MCF 10A (cell line): ENCODE measurements around the gene TMEM143. TPM values are rescaled to one million over a fixed set of nuclear protein-coding genes. Genes with fewer than 3 reads are reported as not detected.
"Not testable (repeated sequence)": the region's sequence is repeated elsewhere in the genome, so short reads cannot be mapped to it uniquely, and the experiment has no call there.

Source experiments
- BruUV-seq: library from RNA; stranded (reverse); fragments of 400-500 nt; replicated peaks from 2 replicates; lab custom pipeline; 2021; lab: Mats Ljungman, UMichigan
- CTCF ChIA-PET: fragments of 300-600 bp; sonication (Branson Sonifier 250); formaldehyde crosslinking; extraction: SDS; loops from one replicate; lab custom pipeline; 2021; ENCODE audit warnings: antibody characterized with exemption, inconsistent platforms; lab: Yijun Ruan, JAX
- POLR2A ChIA-PET: fragments of 300-600, 350-650 bp; sonication (Branson Sonifier 250); formaldehyde crosslinking; extraction: SDS; loops from one replicate; lab custom pipeline; 2020; ENCODE audit warnings: antibody characterized with exemption, inconsistent platforms; lab: Yijun Ruan, JAX
- DNase-seq: peaks from one replicate; pipeline ENCODE4 v3.0.0-alpha.2; 2018; ENCODE audit not compliant: unreplicated experiment
- H3K27ac Mint-ChIP-seq: one replicate; pipeline ENCODE4 v1.8.0; 2022; ENCODE audit warnings: mild to moderate bottlenecking, low read depth, mixed read lengths; ENCODE audit not compliant: unreplicated experiment
- H3K27me3 Mint-ChIP-seq: one replicate; pipeline ENCODE4 v1.8.0; 2022; ENCODE audit warnings: mixed read lengths; ENCODE audit not compliant: insufficient read depth, unreplicated experiment
- H3K36me3 Mint-ChIP-seq: one replicate; pipeline ENCODE4 v1.8.0; 2022; ENCODE audit warnings: mild to moderate bottlenecking, moderate library complexity, mixed read lengths; ENCODE audit not compliant: insufficient read depth, unreplicated experiment
- H3K4me1 Mint-ChIP-seq: one replicate; pipeline ENCODE4 v1.8.0; 2022; ENCODE audit warnings: mixed read lengths; ENCODE audit not compliant: insufficient read depth, unreplicated experiment
- H3K4me3 Mint-ChIP-seq: one replicate; pipeline ENCODE4 v1.8.0; 2022; ENCODE audit warnings: mild to moderate bottlenecking, moderate library complexity, mixed read lengths; ENCODE audit not compliant: unreplicated experiment
- H3K9me3 Mint-ChIP-seq: one replicate; pipeline ENCODE4 v1.8.0; 2022; ENCODE audit warnings: mixed read lengths; ENCODE audit not compliant: unreplicated experiment
- CTCF ChIP-seq: fragments of 200-600 bp; IDR thresholded peaks from one replicate; pipeline ENCODE4 v1.8.0; 2022; ENCODE audit warnings: antibody characterized with exemption, mild to moderate bottlenecking; ENCODE audit not compliant: unreplicated experiment
- intact Hi-C: fragments of 100-400 bp; cut with micrococcal nuclease; formaldehyde crosslinking; loops from 2 replicates; pipeline ENCODE4 v1.14.1; 2022
- total RNA-seq: library from RNA; stranded (reverse); gene quantifications from 2 replicates; pipeline ENCODE4 v1.2.3, GENCODE V29; 2022

Gene TMEM143
- total RNA-seq, 1 experiment from 2014 or later = 6.0 TPM

- CTCF ChIA-PET = interaction anchor here (0.6 to 1.4 kb wide), 2 partner anchors 11 to 21 kb away, joined by 3 to 4 read pairs; no protein-coding TSS in a partner anchor
- peak within 1 kb of the TSS; percentile 60 for H3K4me3 Mint-ChIP-seq
- H3K36me3 Mint-ChIP-seq = peaks cover 9% of the 10 kb centered on the region
- intact Hi-C loops = loop anchor here (5.0 kb wide), 2 partner anchors 61 to 94 kb away; no protein-coding TSS in a partner anchor
- peaks cover 22% of the 10 kb centered on the region for H3K27me3 Mint-ChIP-seq
- no peaks in the 10 kb centered on the region for H3K9me3 Mint-ChIP-seq
- H3K27ac Mint-ChIP-seq = peak within 1 kb of the TSS; percentile 67
- POLR2A ChIA-PET = interaction anchor here (0.6 to 1.5 kb wide), 4 partner anchors 30 to 93 kb away, joined by 3 to 4 read pairs (median 4); partner anchors contain the start of gene TMEM143
- no peak for TF ChIP-seq CTCF
- BruUV-seq = no TSS peak
- no peak for DNase-seq
- peaks cover 33% of the 10 kb centered on the region for H3K4me1 Mint-ChIP-seq
These were observed 30.0 kb upstream of the TMEM143 start, which contains the start of gene GRIN2D for GRCh38 chr19:48393559-48394330. Gene GRIN2D, plus strand, starts transcription at chr19:48393668. Its CDS starts 4,725 bp downstream, at chr19:48398393.

- POLR2A ChIA-PET = interaction anchor here (0.6 to 1.5 kb wide), 3 partner anchors 52 to 94 kb away, joined by 3 to 4 read pairs (median 4); no protein-coding TSS in a partner anchor
- CTCF ChIA-PET = interaction anchor here (0.5 to 1.4 kb wide), 3 partner anchors 12 to 1287 kb away, joined by 3 to 4 read pairs (median 3); no protein-coding TSS in a partner anchor
- Mint-ChIP-seq H3K27me3 (peaks cover 22% of the 10 kb centered on the region), H3K4me1 (peaks cover 35% of the 10 kb centered on the region), H3K4me3 (peak overlapping the region; percentile 31), H3K9me3 (no peaks in the 10 kb centered on the region), H3K27ac (peak overlapping the region; percentile 67), H3K36me3 (peaks cover 16% of the 10 kb centered on the region)
- TF ChIP-seq CTCF = no peak
- intact Hi-C loops = loop anchor here (5.0 kb wide), 2 partner anchors 61 to 94 kb away; no protein-coding TSS in a partner anchor
- no TSS peak for BruUV-seq
- no peak for DNase-seq
These were observed 29.3 kb upstream of the TMEM143 start for GRCh38 chr19:48392860-48393558.

- ChIA-PET CTCF (interaction anchor here (0.6 to 1.9 kb wide), 21 partner anchors 10 to 752 kb away, joined by 3 to 10 read pairs (median 5); no protein-coding TSS in a partner anchor), POLR2A (interaction anchor here (0.6 to 2.3 kb wide), 12 partner anchors 10 to 1375 kb away, joined by 3 to 21 read pairs (median 4); partner anchors contain the start of genes AP2A1, GRWD1, RPL18 and SPHK2)
- H3K4me1 Mint-ChIP-seq = peaks cover 25% of the 10 kb centered on the region
- not testable (repeated sequence) for DNase-seq, H3K9me3 Mint-ChIP-seq, BruUV-seq, H3K4me3 Mint-ChIP-seq, H3K27ac Mint-ChIP-seq
- intact Hi-C loops = loop anchor here (5.0 kb wide), 2 partner anchors 60 to 95 kb away; no protein-coding TSS in a partner anchor
- peaks cover 22% of the 10 kb centered on the region for H3K27me3 Mint-ChIP-seq
- peaks cover 26% of the 10 kb centered on the region for H3K36me3 Mint-ChIP-seq
These were observed 28.2 kb upstream of the TMEM143 start for GRCh38 chr19:48392006-48392344.
